ENCODE measurements around the gene COL27A1.

The COL27A1 gene

DNA sequence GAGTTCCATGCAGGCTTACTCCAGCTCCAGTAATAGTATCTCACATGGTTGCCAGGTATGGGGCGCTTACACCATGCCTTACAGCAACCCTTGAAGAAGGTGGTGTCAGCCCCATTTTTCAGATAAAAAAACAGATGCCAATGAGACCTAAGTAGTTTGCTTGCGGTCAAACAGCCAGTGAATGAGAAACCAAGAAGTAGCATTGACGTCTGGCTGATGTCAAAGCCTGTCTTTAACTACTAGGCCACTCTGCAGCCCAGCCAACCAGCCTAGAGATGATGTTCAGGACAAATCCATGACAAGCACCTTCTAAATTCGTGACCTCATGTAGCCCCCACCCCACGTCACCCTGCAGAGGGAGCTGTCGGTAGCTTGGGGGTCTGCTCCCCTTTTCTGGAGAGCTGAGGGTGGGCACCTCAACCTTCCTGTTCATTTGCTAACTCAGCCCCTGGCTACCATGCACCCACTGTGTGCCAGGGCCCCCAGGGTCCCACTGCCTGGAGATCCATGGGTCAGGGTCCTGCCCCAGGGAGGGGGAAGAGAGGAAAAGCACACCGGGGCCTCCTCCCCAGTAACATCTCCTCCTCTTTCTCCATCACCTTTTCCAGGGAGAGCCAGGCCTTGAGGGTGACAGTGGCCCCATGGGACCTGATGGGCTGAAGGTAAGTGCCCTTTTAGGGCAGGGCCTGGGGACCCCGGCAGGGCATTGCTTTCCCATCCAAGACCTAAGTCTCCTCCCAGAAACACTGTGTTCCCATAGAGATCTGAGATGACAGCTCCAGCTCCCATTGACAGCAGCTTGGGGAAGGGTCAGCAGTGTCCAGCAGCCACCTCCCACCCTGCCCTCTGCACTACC is 115.0 kb downstream of the COL27A1 start:
- H3K27me3 ChIP-seq (ENCODE audit: control insufficient read depth, insufficient read depth, low read length) = no peaks in the 10 kb centered on the region
- H3K4me3 ChIP-seq (ENCODE audit: low read depth, low read length) = no peak overlapping the region
- no peaks in the 10 kb centered on the region for H3K9me3 ChIP-seq (ENCODE audit: control insufficient read depth, low read length)
- TF ChIP-seq, protein P1, sequence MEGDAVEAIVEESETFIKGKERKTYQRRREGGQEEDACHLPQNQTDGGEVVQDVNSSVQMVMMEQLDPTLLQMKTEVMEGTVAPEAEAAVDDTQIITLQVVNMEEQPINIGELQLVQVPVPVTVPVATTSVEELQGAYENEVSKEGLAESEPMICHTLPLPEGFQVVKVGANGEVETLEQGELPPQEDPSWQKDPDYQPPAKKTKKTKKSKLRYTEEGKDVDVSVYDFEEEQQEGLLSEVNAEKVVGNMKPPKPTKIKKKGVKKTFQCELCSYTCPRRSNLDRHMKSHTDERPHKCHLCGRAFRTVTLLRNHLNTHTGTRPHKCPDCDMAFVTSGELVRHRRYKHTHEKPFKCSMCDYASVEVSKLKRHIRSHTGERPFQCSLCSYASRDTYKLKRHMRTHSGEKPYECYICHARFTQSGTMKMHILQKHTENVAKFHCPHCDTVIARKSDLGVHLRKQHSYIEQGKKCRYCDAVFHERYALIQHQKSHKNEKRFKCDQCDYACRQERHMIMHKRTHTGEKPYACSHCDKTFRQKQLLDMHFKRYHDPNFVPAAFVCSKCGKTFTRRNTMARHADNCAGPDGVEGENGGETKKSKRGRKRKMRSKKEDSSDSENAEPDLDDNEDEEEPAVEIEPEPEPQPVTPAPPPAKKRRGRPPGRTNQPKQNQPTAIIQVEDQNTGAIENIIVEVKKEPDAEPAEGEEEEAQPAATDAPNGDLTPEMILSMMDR (IDR thresholded peaks at IDR 0.05) = no peak
- no peaks in the 10 kb centered on the region for H3K36me3 ChIP-seq (ENCODE audit: control insufficient read depth, insufficient read depth, low read length)
- no peak overlapping the region for H3K27ac ChIP-seq
- H3K4me1 ChIP-seq = no peaks in the 10 kb centered on the region
- H3K79me2 ChIP-seq = no peaks in the 10 kb centered on the region
- H3K4me2 ChIP-seq (ENCODE audit: low read length) = no peak overlapping the region
- H3K9ac ChIP-seq = no peak overlapping the region
- no peak overlapping the region for H2AFZ ChIP-seq

DNA sequence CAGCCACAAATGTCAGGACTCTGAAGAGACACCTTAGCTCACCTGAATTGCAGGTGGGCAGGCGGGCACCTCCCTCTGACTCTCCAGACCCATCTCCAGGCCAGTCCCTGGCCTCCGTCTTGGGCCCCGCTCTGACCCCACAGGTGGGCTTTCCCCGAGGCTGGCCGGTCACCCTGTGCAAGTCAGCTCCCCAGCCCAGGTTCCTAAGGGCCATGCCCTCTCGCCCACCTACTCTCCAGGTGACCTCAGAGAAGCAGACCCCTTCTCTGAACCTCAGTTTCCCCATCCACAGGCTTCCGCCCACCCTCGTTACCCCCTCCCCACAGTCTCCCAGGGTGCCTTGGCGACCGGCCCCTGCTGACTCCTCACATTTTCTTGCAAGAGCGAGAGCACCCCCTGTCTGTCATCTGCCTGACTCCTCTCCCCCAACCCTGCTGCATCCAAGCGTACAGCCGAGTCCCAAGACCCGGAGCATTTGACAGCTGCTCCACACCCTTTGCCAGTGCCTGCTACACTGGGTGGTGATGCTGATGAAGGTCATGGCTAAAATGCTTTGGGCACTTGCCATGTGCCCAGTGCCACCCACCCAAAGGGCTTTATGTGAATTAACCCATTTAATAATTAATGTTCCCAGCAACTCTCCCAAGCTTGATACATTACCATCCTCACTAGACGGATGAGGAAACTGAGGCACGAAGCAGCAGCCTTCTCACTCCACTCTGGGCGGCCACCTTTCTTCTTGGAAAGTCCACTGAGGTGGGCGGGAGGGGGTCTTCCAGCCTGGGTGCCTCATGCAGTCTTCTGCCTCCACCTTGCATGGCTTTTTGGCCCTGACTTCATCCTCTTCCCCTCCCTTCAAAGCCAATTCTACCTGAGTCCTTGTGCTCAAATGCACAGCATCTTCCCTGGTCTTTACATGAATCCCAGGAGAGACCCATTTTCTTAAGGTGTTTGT is 116.5 kb downstream of the COL27A1 start:
- TF ChIP-seq, protein P1 (IDR thresholded peaks at IDR 0.05) = no peak
- Histone ChIP-seq H3K4me1 (no peaks in the 10 kb centered on the region), H3K27ac (no peak overlapping the region), H3K79me2 (no peaks in the 10 kb centered on the region), H3K9ac (no peak overlapping the region), H2AFZ (no peak overlapping the region), H3K4me3 (ENCODE audit: low read depth, low read length) (no peak overlapping the region), H3K9me3 (ENCODE audit: control insufficient read depth, low read length) (no peaks in the 10 kb centered on the region), H3K27me3 (ENCODE audit: control insufficient read depth, insufficient read depth, low read length) (no peaks in the 10 kb centered on the region), H3K36me3 (ENCODE audit: control insufficient read depth, insufficient read depth, low read length) (no peaks in the 10 kb centered on the region), H3K4me2 (ENCODE audit: low read length) (no peak overlapping the region)

DNA sequence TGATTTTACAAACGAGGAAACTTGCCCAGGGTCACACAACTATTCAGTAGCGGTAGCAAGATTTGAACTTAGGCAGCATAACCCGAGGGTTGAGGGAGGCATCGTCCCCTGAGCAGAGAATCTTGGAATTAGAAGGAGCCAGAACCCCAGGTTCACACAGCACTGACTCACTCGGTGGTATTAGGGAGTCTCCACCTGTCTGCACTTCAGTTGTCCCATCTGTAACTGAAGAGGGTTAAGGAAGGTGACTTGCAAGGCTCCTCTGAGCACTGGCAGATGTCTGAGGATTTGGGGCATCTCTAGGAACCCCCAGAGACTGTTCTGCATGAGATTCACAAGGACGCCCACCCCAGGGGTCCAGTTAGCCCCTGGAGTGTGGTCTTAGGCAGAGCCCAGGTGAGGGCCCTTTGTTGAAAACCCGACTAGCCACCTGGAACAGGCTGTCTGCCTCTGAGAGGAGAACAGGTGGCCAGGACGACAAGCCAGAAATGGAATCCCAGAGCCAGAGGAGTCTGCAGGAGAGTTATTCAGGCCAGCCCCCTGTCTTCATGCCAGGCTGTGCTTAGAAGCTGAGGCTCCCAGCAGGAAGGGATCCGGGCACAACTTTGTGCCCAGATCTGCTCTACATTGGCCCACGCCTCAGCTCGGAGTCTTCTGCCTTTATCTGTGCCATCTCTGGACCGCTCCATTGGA is 117.5 kb downstream of the COL27A1 start:
- Histone ChIP-seq H3K27ac (no peak overlapping the region), H2AFZ (no peak overlapping the region), H3K9me3 (ENCODE audit: control insufficient read depth, low read length) (no peaks in the 10 kb centered on the region), H3K4me2 (ENCODE audit: low read length) (no peak overlapping the region), H3K4me3 (ENCODE audit: low read depth, low read length) (no peak overlapping the region), H3K27me3 (ENCODE audit: control insufficient read depth, insufficient read depth, low read length) (no peaks in the 10 kb centered on the region), H3K4me1 (no peaks in the 10 kb centered on the region), H3K9ac (no peak overlapping the region), H3K36me3 (ENCODE audit: control insufficient read depth, insufficient read depth, low read length) (no peaks in the 10 kb centered on the region), H3K79me2 (no peaks in the 10 kb centered on the region)
- TF ChIP-seq, protein P1 (IDR thresholded peaks at IDR 0.05) = no peak

DNA sequence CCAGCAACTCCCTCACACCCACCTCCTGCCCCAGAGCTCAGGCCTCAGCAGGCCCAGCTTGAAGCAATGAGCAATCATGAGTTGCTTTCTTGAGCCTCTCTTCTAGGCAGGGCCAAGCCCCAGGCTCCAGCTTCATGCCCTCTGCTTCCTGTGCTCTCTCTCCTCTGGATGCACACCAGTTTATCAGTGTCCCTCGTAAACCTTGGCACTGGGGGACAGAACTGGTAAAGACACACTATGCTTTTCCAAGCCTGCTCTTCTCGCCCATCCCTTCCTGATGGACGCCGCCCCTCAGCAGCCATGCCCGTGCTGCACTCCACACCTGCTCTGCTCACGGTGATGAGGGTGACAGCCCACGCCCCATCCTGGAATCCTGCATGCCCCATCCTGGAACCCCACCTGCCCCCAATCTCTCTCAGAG is 118.1 kb downstream of the COL27A1 start:
- no peaks in the 10 kb centered on the region for H3K36me3 ChIP-seq (ENCODE audit: control insufficient read depth, insufficient read depth, low read length)

More for the DNA sequence above, 118.1 kb downstream of the COL27A1 start:
- no peaks in the 10 kb centered on the region for H3K4me1 ChIP-seq
- H3K4me2 ChIP-seq (ENCODE audit: low read length) = no peak overlapping the region
- TF ChIP-seq, protein P1 (IDR thresholded peaks at IDR 0.05) = no peak
- no peak overlapping the region for H3K9ac ChIP-seq
- H3K9me3 ChIP-seq (ENCODE audit: control insufficient read depth, low read length) = no peaks in the 10 kb centered on the region
- H3K27me3 ChIP-seq (ENCODE audit: control insufficient read depth, insufficient read depth, low read length) = no peaks in the 10 kb centered on the region
- no peak overlapping the region for H3K4me3 ChIP-seq (ENCODE audit: low read depth, low read length)
- H3K27ac ChIP-seq = no peak overlapping the region
- H3K79me2 ChIP-seq = no peaks in the 10 kb centered on the region
- H2AFZ ChIP-seq = no peak overlapping the region

Measured in parathyroid adenoma (tissue), 2 donors.